Inflammatory macrophage treated with lipopolysaccharide for 4 hours (primary cell): ENCODE data around the gene LIX1L.

Source experiments
- DNase-seq: peaks from one replicate; pipeline ENCODE4 v3.0.0-alpha.2; 2020

Gene LIX1L

DNA sequence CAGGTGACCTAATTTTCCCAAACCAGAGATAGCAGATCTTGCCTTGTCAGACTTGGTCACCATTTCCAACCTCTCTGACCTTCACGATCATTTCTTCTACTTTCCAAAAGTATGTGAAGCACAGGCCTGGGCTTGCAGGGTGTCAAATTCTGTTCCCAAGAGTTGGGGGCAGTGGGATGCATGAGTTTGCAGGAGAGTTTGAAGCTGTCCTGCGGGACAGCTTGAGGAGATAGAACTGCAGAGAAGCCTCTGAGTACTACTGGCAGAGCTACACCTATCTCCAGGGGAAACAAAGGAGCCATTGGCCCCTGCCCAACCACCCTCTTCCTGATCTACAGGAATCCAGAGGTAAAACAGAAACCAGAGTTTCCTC, 27.3 kb upstream of the LIX1L start:
- no peak for DNase-seq

DNA sequence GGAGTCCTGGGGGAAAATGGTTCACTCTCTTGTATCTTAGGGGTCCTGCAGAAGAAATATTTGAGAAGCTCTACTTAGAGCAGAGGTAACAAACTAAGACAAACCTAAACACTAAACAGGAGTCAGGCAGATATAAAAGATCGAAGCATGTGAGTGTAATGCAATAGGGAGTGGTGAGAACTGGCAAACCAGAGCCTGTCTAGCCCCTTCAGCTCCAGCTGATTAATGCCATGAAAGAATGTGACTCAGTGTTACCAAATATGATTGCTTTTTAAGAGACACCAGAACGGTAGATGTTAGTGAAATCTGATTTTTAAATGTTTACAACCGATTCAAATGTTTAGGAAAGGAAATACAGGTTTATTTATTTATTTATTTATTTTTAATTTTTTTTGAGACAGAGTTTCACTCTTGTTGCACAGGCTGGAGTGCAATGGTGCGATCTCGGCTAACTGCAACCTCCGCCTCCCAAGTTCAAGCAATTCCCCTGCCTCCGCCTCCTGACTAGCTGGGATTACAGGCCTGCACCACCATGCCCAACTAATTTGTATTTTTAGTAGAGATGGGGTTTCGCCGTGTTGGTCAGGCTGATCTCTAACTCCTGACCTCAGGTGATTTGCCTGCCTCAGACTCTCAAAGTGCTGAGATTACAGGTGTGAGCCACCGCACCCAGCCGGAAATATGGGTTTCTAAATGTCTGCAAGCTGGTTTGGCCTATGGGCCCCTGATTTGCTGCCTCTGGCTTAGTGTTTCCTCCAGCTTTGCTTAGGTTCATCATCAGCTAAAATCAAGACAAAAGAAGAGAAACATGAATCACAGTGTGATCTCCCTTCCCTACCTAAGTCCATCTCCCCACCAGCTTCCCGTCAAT, 26.4 kb upstream of the LIX1L start:
- peak; percentile 65 for DNase-seq

DNA sequence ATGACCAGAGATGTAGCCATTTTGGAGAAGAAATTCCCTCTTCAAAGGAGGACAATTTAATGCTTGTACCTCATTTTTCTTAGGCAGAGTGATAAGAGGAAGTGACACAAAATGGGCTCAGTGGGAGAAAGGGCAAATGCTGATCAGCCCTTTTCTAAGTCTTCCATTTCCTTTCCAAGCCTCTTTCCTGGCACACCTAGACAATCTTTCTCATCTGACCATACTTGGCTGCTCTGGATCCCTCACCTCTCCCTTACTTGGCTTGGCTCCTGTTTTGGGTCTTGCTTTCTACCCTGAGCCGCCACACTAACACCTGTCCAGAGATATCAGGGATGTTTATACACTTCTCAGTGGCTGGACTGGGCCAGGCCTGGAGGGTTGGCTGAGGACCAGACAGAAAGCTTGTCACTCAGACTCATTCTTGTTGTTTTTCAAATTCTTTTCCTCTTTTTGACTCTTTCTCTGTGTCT, 25.4 kb upstream of the LIX1L start:
- DNase-seq: peak; percentile 51

GRCh38 chr1:145982010-145982723, 24.4 kb upstream of the LIX1L start:
- no peak for DNase-seq

GRCh38 chr1:145980457-145980994, 22.7 kb upstream of the LIX1L start:
- DNase-seq: no peak

GRCh38 chr1:145979746-145980456, 22.1 kb upstream of the LIX1L start:
- DNase-seq: peak; percentile 81

DNA sequence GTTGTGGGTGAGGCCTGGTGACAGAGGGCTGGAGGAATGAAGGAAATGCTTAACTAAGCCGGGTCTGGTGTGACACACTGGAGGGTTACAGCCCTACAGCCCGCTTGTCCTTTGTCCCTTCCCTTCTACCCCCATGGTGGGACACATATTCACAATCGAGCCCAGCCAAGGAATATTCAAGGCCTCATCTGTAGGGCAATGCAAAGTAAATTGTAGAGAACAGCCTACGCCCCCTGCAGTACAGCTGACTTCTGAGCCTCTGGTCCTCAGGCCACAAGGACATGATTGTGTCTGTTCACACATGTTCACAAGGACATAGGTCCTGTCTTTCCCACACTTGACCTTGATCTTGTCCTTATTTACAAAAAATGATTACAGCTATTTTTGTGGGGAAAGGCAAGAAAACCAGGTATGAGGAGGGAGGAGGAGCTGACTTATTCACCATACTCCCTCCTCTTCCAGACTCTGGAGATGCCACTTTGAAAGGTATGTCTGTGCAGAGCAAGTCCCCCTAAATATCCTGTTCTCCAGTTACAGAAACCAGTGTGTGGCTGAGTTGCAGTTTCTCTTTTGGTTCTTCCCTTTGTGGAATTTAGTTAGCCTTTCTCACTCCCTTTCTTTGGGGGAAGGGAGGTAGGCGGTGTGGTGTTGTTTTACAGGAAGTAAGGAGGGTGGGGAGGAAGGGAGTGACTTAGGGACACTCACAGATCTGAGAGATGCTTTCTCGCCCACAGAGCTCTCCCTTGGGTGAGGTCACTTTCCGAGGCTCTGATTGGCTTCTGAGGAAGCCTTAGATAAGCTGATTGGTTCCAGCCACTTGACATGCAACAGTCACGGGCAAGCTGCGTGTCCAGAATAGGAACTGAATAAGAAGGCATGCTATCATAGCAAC, 21.3 kb upstream of the LIX1L start:
- DNase-seq: peak; percentile 100

DNA sequence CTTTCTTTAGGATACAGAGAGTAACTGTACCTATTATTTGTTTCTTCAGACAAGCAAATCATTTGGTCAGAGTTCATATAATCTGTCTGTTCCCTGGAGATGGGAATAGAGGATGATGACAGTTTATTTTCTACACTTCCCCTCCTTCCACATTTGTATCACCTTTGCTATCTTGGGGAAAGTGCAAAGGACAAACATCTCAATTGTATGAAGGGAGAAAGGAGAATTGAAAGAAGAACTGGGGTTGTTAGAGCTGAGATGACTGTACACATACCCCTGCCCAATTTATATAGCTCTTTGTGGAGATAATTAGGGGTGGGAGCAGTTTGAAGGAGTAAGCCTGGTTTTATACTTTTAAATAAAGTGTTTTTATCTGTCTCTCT, 20.6 kb upstream of the LIX1L start:
- DNase-seq: no peak

- DNase-seq: peak; percentile 75
Observed at GRCh38 chr1:145977486-145978470, 20.0 kb upstream of the LIX1L start.

- no peak for DNase-seq
Observed at GRCh38 chr1:145977016-145977415, 19.2 kb upstream of the LIX1L start.

DNA sequence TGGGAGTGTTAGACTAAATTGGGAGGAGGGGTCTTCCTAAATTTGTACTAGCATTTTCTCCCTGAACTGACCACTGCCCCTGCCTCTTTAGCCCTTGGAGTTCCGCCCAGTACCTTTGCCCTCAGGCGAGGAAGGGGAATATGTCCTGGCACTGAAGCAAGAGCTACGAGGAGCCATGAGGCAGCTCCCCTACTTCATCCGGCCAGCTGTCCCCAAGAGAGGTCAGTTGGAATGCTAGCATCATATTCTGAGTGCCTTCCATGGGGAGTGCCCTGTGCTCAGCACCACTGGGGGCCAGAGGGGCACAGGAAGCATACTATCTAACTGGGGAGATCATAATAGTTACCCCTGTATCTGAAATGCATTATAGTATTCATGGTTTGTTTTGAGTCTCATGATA, 17.4 kb upstream of the LIX1L start:
- no peak for DNase-seq

GRCh38 chr1:145974721-145975120, 16.9 kb upstream of the LIX1L start:
- DNase-seq: no peak

- no peak for DNase-seq
Observed at GRCh38 chr1:145972580-145972979, 14.8 kb upstream of the LIX1L start.

DNA sequence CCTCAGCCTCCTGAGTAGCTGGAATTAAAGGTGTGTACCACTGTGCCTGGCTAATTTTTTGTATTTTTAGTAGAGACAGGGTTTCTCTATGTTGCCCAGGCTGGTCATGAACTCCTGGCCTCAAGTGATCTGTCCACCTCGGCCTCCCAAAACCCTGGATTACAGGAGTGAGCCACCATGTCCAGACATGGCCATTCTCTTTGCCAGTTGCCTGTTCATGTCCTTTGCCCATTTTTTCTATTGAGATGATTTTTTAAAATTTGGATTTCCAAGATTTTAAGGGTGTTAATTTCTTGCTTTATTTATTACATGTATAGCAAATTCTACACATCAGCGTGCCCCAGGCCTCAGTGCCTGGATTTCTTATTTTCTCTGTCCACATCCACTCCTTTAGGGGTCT, 9.5 kb upstream of the LIX1L start:
- DNase-seq: no peak

GRCh38 chr1:145965119-145965744, 7.4 kb upstream of the LIX1L start:
- no peak for DNase-seq

DNA sequence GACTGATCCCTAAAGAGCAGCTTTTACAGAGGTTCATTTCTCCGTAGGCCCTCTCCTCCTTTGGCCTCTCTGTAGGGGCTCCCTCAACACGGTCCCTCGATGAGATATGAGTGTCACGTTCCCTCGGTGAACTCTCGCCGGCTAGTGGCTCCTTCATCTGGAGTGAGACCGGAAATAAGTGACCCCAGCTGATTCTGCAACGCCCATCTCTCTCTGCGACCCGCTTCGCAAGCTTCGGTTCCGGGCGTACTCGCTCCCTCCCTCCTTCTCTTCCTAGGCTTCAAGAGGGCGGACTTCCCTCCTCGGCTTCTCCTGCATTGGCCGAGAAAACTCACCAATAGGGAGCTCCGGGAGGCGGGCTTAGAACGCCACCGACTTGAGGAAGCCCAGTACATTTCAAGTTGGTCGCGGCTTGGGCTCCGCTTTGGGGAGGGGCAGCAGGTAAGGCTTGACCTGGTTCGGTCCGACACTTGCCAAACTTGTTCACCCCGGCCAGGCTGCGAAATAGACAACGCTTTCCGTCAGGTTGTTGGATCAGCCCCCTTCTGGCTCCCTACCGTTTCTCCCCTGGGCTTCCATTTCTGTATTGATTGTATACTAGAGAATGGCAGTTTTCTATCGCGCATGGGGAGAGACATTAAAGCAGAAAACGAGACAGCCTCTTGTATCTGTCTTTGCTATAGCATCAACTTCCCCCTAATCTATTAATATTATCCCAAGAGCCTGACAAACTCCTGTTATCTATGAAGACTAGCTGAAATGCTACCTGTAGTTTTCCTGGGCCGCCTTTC, 6.7 kb upstream of the LIX1L start, which contains the start of the genes ANKRD34A and POLR3GL:
TSS of gene ANKRD34A (minus strand) at position 248 of the 791 bp plus-strand sequence. CDS start 2,816 bp downstream, outside the sequence.
TSS of gene POLR3GL (plus strand) at position 363 of the 791 bp plus-strand sequence. CDS start 10,176 bp downstream, outside the sequence.
- peak; percentile 96 for DNase-seq

- DNase-seq: no peak
Observed at GRCh38 chr1:145963265-145964019, 5.6 kb upstream of the LIX1L start.
